ENCODE results near the gene CIAO2B. TPM values are rescaled to one million over a fixed set of nuclear protein-coding genes. Genes with fewer than 3 reads are reported as not detected.

The CIAO2B gene
- total RNA-seq, 1 donor from 2014 or later: 165 TPM

DNA sequence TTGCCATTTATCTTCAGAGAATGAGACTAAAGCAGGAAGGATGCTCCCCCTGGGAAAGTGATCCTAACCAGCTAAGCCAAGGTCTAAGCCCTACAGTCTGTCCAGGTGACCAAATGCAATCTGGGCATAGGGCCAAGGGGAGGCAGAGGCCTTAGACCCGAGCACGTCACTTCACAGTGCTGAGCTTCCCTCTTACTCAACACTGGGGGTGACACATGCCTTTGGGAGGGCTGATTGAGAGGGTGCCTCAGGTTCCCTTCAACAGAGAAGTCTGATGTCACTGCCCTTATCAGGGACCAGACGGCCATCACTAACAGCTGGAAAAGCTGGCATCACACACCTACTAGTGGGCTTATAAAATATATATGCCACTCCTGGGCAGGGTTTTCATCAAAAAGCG, 4.0 kb downstream of the CIAO2B start:
- no peaks in the 10 kb centered on the region for H3K9me3 Mint-ChIP-seq
- peaks cover 40% of the 10 kb centered on the region for H3K4me1 Mint-ChIP-seq (ENCODE audit: low read depth)
- H3K36me3 Mint-ChIP-seq (ENCODE audit: low read depth): peaks cover 28% of the 10 kb centered on the region
- H3K4me3 Mint-ChIP-seq (ENCODE audit: low read depth): no peak overlapping the region
- intact Hi-C loops (cut with micrococcal nuclease): no loop called here
- H3K27me3 Mint-ChIP-seq (ENCODE audit: low read depth): peaks cover 14% of the 10 kb centered on the region
- no peak overlapping the region for H3K27ac Mint-ChIP-seq
- no peak for DNase-seq (ENCODE audit: low spot score)

DNA sequence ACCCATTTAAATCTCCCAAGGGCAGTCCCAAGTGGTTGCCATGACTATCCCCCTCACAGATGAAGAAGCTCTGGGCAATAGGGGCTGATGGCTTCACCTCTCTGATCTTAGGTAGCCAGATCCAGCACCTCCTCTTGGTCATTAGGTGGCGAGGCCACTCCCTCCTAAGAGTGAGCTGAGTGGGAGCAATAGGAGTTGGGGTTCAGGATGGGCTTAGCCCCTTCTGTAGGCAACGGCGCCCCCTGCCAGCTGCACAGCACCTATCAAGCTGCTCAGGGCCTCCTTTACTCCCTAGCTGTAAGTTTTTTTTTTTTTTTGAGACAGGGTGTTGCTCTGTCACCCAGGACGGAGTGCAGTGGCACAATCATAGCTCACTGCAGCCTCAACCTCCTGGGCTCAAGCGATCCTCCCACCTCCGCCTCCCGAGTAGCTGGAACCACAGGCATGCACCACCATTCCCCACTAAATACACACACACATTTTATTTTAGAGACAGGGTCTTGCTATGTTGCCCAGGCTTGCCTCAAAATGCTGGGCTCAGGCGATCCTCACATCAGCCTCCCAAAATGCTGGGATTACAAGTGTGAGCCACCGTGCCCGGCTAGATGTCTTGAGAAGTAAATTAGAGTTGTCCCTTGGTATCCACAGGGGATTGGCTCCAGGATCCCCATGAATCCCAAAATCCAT, 5.4 kb downstream of the CIAO2B start:
- intact Hi-C loops (cut with micrococcal nuclease): loop anchor here (1.0 to 5.0 kb wide), 3 partner anchors 34 to 97 kb away; partner anchors contain the start of genes NAE1 and PDP2
- DNase-seq (ENCODE audit: low spot score): no peak
- Mint-ChIP-seq H3K4me1 (ENCODE audit: low read depth) (peaks cover 40% of the 10 kb centered on the region), H3K36me3 (ENCODE audit: low read depth) (peaks cover 24% of the 10 kb centered on the region), H3K4me3 (ENCODE audit: low read depth) (no peak overlapping the region), H3K27ac (no peak overlapping the region), H3K9me3 (no peaks in the 10 kb centered on the region), H3K27me3 (ENCODE audit: low read depth) (peaks cover 17% of the 10 kb centered on the region)

DNA sequence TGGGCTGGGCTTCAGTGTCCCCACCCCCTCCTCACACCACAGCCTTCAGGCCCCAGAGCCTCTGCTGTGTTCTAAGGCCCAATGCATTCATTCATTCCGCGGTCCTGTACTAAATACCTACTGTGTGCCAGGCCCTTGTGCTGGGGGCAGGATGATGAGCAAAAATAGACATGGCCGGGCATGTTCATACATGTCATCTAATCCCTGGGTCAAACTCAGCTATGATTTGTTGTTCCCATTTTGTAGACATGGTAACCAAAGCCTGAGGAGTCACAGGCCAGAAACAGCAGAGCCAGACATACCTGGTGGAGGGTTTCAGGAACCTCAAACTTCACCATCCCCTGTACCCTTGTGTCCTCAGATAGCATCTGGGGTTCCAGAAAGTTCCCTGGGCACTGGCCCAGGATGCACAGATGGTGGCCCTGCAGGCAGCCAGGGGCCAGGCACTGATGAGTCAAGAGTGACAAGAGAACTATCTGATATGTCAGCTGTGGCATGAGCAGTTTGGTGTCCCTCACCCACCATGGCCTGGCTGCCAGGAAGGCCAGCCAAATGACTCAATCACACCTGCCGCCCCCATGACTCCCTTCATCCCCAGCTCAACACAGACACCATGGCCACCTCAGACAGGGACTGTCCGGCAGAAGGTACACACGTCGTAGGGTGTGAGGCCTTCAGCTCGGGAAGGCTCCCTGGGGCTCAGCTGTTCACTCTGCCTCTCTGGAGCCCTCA, 6.1 kb downstream of the CIAO2B start:
- H3K27ac Mint-ChIP-seq: no peak overlapping the region
- peaks cover 17% of the 10 kb centered on the region for H3K36me3 Mint-ChIP-seq (ENCODE audit: low read depth)
- peaks cover 35% of the 10 kb centered on the region for H3K4me1 Mint-ChIP-seq (ENCODE audit: low read depth)
- peaks cover 25% of the 10 kb centered on the region for H3K27me3 Mint-ChIP-seq (ENCODE audit: low read depth)
- no peaks in the 10 kb centered on the region for H3K9me3 Mint-ChIP-seq
- intact Hi-C loops (cut with micrococcal nuclease): loop anchor here (1.0 to 5.0 kb wide), 3 partner anchors 33 to 96 kb away; partner anchors contain the start of genes NAE1 and PDP2
- H3K4me3 Mint-ChIP-seq (ENCODE audit: low read depth): no peak overlapping the region
- DNase-seq (ENCODE audit: low spot score): no peak

DNA sequence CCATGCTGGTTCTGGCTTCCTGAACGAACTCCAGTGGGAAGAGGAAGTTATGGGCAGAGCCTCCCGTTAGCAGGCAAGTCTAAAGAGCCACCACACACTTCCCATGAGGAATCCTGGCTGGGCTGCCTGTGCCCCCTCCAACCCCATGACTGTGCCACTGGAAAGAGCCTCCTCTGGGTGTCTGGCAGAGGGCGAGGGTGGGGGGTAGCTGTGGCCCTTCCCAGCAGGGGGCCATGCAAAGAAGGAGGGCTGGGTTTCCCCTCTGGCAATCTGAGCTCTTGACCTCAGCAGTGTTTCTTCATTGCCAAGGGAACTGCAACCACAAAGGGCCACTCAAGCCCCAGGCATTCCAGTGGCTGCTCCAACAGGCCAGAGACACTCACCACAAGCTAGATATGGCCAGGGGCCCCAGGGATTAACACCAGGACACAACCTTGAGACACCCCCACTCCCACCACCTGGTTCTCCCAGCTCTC, 7.2 kb downstream of the CIAO2B start:
- no peak overlapping the region for H3K4me3 Mint-ChIP-seq (ENCODE audit: low read depth)
- peaks cover 25% of the 10 kb centered on the region for H3K4me1 Mint-ChIP-seq (ENCODE audit: low read depth)
- H3K27ac Mint-ChIP-seq: no peak overlapping the region
- H3K36me3 Mint-ChIP-seq (ENCODE audit: low read depth): peaks cover 7% of the 10 kb centered on the region
- no peaks in the 10 kb centered on the region for H3K9me3 Mint-ChIP-seq
- no peak for DNase-seq (ENCODE audit: low spot score)
- H3K27me3 Mint-ChIP-seq (ENCODE audit: low read depth): peaks cover 27% of the 10 kb centered on the region
- intact Hi-C loops (cut with micrococcal nuclease): loop anchor here (5.0 kb wide), 2 partner anchors 45 to 95 kb away; partner anchors contain the start of genes NAE1 and PDP2

DNA sequence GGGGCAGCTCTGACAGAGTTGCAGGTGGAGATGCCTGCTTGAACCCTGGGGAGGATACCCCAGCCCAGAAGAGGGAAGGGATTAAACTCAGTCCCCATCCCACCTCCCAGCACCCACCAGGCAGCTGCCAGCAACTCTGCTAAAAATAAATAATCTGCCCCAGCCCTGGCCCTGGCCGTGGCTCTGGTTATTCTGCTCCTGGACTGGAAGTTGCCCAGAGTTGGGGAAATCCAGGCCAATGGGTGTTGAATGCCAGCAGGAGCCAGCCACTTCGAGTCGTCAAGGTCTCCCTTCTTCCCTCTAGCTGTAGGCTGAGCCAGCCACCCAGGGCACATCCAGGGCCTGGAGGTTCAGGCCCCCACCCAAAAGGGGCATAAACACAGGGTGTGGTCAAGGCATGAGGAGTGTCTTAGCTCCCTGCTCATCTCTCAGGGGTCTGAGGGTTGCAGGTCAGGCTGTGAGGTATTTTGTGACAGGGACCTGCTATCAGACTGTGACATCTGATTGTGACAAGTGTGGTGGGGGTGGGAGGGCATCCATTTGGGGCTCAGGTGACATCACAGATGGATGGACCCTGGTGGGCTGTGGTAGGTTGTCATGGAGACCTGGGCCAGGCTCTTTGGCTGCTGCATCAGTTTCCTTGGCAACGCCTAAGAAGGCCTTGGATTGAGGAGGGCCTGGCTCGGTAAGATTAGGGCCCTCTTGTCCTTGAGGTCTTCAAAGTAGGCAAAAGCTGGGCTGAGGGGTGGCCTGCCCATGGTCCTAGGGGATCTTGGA, 7.8 kb downstream of the CIAO2B start:
- Mint-ChIP-seq H3K4me1 (ENCODE audit: low read depth) (peaks cover 20% of the 10 kb centered on the region), H3K9me3 (no peaks in the 10 kb centered on the region), H3K4me3 (ENCODE audit: low read depth) (peak overlapping the region; percentile 13), H3K27ac (no peak overlapping the region), H3K27me3 (ENCODE audit: low read depth) (peaks cover 28% of the 10 kb centered on the region), H3K36me3 (ENCODE audit: low read depth) (peaks cover under 1% of the 10 kb centered on the region)
- DNase-seq (ENCODE audit: low spot score): no peak
- intact Hi-C loops (cut with micrococcal nuclease): loop anchor here (5.0 kb wide), 2 partner anchors 44 to 94 kb away; partner anchors contain the start of genes NAE1 and PDP2

DNA sequence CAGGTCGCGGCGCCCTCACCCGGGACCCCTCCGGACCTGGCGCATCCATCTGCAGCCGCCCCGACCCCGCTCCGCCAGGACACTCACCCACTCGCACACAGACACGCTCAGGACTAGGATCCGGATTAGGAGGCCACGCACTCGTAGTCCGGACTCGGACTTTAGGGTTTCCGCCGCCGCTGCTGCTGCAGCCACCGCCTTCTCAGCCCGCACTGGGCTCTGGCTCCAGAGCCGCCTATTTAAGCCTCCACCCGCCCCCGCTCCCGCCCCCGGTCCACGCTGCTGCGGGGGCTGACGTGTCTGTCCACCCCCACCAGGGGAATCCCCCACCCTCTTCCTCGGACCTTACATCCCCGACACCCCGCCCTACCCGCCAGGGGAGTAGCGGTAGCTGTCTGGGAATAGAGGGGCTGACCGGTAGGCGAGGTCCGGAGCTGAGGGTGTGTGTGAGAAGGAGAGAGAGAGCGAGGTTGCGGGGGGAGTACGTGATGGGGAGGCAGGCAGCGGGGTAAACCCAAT, 8.8 kb downstream of the CIAO2B start, which contains the start of gene RRAD:
Gene RRAD, minus strand, starts transcription at position 214 of the 519 bp plus-strand sequence. CDS start 356 bp downstream, outside the sequence.
- no peak for DNase-seq (ENCODE audit: low spot score)
- Mint-ChIP-seq H3K27ac (no peak within 1 kb of the TSS), H3K4me3 (ENCODE audit: low read depth) (peak within 1 kb of the TSS; percentile 69), H3K27me3 (ENCODE audit: low read depth) (peaks cover 30% of the 10 kb centered on the region), H3K9me3 (no peaks in the 10 kb centered on the region), H3K36me3 (ENCODE audit: low read depth) (no peaks in the 10 kb centered on the region), H3K4me1 (ENCODE audit: low read depth) (peaks cover 20% of the 10 kb centered on the region)
- intact Hi-C loops (cut with micrococcal nuclease): loop anchor here (5.0 kb wide), 2 partner anchors 43 to 93 kb away; partner anchors contain the start of genes NAE1 and PDP2

DNA sequence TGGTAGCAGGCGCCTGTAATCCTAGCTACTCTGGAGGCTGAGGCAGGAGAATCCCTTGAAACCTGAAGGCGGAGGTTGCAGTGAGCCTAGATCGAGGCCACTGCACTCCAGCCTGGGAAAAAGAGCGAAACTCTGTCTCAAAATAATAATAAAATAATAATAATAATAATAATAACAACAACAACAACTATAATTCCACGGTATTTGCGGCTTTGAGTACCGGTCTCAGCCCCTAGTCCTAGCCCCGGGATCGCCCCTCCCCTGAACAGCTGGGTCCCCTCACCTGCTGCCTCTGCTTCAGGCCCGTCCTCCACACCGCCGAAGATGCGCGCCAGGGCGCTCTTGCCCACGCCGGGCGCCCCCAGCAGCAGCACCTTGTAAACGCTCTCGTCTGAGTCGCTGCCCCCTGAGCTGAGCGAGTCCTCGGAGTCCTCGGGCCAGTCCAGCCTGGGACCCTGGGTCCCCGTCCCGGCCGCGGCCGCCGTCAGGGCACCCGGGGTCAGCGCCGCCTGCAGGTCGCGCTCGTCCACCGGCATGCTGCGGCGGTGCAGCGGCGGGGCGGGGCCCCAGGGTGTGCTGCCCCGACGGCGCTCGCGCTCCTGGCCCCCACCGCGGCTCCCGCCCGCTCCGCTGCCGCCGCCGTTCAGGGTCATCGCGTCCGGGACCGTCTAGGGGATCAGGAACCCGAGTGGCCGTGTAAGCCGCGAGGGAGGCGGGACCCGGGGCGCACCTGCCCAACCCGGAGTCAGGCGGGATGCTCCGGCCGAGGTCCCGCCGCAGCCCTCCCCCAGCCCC, 9.5 kb downstream of the CIAO2B start:
- no peaks in the 10 kb centered on the region for H3K9me3 Mint-ChIP-seq
- H3K4me1 Mint-ChIP-seq (ENCODE audit: low read depth): peaks cover 20% of the 10 kb centered on the region
- H3K27ac Mint-ChIP-seq: no peak overlapping the region
- H3K36me3 Mint-ChIP-seq (ENCODE audit: low read depth): no peaks in the 10 kb centered on the region
- peak overlapping the region; percentile 13 for H3K4me3 Mint-ChIP-seq (ENCODE audit: low read depth)
- H3K27me3 Mint-ChIP-seq (ENCODE audit: low read depth): peaks cover 36% of the 10 kb centered on the region
- intact Hi-C loops (cut with micrococcal nuclease): loop anchor here (5.0 kb wide), 2 partner anchors 42 to 92 kb away; partner anchors contain the start of genes NAE1 and PDP2
- DNase-seq (ENCODE audit: low spot score): peak; percentile 29

DNA sequence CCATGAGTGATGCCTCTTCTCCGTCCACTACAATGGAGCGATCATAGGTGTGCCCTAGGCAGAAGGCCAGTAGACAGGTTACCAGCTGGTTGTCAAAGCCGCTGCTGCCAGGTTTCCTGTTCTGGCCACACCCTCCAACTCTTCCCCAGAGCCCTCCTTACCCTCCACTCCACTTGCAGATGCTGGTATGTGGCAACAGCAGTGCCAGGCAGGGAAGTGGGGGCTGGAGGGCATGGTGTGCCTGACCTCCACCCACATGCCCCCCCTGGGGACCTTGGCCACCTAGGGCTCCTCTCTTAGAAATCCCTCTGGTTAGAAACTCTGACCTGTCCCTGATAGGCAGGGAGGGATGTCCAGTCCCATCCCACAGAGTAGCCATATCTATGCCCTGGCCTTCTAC, 10.3 kb downstream of the CIAO2B start:
- Mint-ChIP-seq H3K27me3 (ENCODE audit: low read depth) (peaks cover 40% of the 10 kb centered on the region), H3K36me3 (ENCODE audit: low read depth) (no peaks in the 10 kb centered on the region), H3K4me1 (ENCODE audit: low read depth) (peaks cover 20% of the 10 kb centered on the region), H3K27ac (no peak overlapping the region), H3K9me3 (no peaks in the 10 kb centered on the region), H3K4me3 (ENCODE audit: low read depth) (peak overlapping the region; percentile 5)
- intact Hi-C loops (cut with micrococcal nuclease): no loop called here
- DNase-seq (ENCODE audit: low spot score): no peak

DNA sequence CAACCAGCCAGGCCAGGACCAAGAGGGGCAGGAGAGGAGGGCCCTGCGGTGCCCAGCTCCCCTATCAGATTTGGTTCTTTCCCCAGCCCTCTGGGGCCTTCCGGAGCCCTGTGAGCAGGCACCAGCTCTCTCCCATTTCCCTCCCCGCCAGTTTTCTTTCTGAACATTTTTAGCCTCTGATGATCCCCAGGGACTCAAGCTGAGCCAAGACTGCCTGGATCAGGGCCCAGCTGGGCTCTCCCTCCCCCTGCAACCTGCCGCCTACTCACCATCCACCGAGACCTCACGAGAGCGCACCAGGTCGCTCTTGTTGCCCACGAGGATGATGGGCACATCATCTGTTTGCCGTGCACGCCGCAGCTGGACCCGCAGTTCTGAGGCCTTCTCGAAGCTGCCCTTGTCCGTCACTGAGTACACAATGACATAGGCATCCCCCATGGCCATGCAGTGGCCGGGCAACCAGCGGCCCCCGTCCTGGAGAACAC, 10.9 kb downstream of the CIAO2B start:
- Mint-ChIP-seq H3K27me3 (ENCODE audit: low read depth) (peaks cover 40% of the 10 kb centered on the region), H3K27ac (no peak overlapping the region), H3K9me3 (no peaks in the 10 kb centered on the region), H3K4me3 (ENCODE audit: low read depth) (no peak overlapping the region), H3K36me3 (ENCODE audit: low read depth) (no peaks in the 10 kb centered on the region), H3K4me1 (ENCODE audit: low read depth) (peaks cover 16% of the 10 kb centered on the region)
- intact Hi-C loops (cut with micrococcal nuclease): no loop called here
- no peak for DNase-seq (ENCODE audit: low spot score)

DNA sequence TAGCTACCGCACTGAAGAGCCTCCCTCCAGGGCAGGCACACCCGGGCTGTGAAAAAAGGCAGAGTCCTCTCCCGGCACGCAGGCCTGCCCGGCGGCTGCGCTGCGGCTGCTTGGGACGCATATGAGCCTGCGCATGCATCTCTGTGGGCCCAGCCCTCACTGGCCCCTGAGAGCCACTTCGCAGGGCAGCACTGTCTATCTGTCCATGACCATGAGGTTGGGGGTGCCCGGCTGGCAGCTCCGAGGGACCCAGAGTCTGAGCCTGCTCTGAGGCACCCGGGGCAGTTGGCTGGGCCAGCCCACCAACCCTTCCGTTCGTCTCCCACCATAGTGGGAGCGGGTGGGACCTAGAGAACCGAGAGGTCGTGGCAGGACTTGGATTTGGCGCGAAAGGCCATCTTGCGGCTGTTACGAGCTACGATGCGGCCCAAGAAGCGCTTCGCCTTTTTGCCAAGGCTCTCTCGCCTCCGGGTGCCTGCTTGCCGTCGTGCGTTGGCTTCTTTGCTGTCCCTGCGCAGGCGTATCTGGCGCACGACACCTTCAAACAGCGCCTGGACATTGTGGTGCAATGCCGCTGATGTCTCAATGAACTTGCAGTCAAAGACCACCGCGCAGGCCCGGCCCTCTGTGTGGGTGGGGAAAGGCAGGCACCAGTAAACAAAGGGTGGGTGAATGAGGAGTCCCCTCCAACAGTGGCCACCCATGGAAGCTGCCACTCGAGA, 12.3 kb downstream of the CIAO2B start:
- no peak overlapping the region for H3K4me3 Mint-ChIP-seq (ENCODE audit: low read depth)

More for the DNA sequence above, 12.3 kb downstream of the CIAO2B start:
- intact Hi-C loops (cut with micrococcal nuclease): no loop called here
- no peak for DNase-seq (ENCODE audit: low spot score)
- peaks cover 10% of the 10 kb centered on the region for H3K4me1 Mint-ChIP-seq (ENCODE audit: low read depth)
- H3K27me3 Mint-ChIP-seq (ENCODE audit: low read depth): peaks cover 40% of the 10 kb centered on the region
- H3K9me3 Mint-ChIP-seq: no peaks in the 10 kb centered on the region
- no peaks in the 10 kb centered on the region for H3K36me3 Mint-ChIP-seq (ENCODE audit: low read depth)
- no peak overlapping the region for H3K27ac Mint-ChIP-seq

All from activated T-helper 2 cell treated with anti-CD3 and anti-CD28 coated beads, Interferon-gamma antibody, Interleukin-2, Interleukin-4, amounts not matched to agents 10 μg/mL and 5 μg/mL and 100 μg/mL, durations not matched to agents 14 hours and 24 hours and 36 hours (primary cell).